Spleen (tissue), 11 donors: ENCODE data around the gene PARD6G. TPM values are rescaled to one million over a fixed set of nuclear protein-coding genes. Genes with fewer than 3 reads are reported as not detected.

Source experiments
- DNase-seq: peaks from one replicate; pipeline ENCODE4 v3.0.0-alpha.2; 2020
- H3K27ac ChIP-seq, 8 donors: fragments of 200-600 bp; sonication (generic) in 7 of 8; 1 replicate in 4 of 8; 2 replicates in 4 of 8; pipeline versions ENCODE4 v1.5.0 to v1.8.0; 2016 to 2021; ENCODE audit warnings: inconsistent platforms in 4 of 8, mild to moderate bottlenecking in 4 of 8, moderate library complexity in 1 of 8
- H3K27me3 ChIP-seq, 7 donors: fragments of 200-600 bp; sonication (generic) in 6 of 7; replicated peaks in 1 of 7; 1 replicate in 4 of 7; 2 replicates in 3 of 7; pipeline versions ENCODE4 v1.5.0 to v1.8.0; 2016 to 2021; ENCODE audit warnings: inconsistent platforms in 3 of 7, mild to moderate bottlenecking in 1 of 7
- H3K36me3 ChIP-seq, 6 donors: fragments of 200-600 bp; sonication (generic) in 5 of 6; 1 replicate in 4 of 6; 2 replicates in 2 of 6; pipeline versions ENCODE4 v1.5.0 to v1.8.0; 2016 to 2021; ENCODE audit warnings: inconsistent platforms in 2 of 6
- H3K4me1 ChIP-seq, 6 donors: fragments of 200-600 bp; sonication (generic) in 5 of 6; 1 replicate in 3 of 6; 2 replicates in 3 of 6; pipeline versions ENCODE4 v1.5.0 to v1.8.0; 2016 to 2021; ENCODE audit warnings: inconsistent platforms in 3 of 6
- H3K4me3 ChIP-seq, 8 donors: fragments of 200-600 bp; sonication (generic) in 7 of 8; 1 replicate in 4 of 8; 2 replicates in 4 of 8; pipeline versions ENCODE4 v1.5.0 to v1.8.0; 2016 to 2021; ENCODE audit warnings: inconsistent platforms in 4 of 8, mild to moderate bottlenecking in 4 of 8, moderate library complexity in 2 of 8
- H3K9me3 ChIP-seq, 8 donors: fragments of 200-600 bp; sonication (generic) in 7 of 8; 1 replicate in 4 of 8; 2 replicates in 4 of 8; pipeline versions ENCODE4 v1.5.0 to v1.8.0; 2016 to 2021; ENCODE audit warnings: inconsistent platforms in 4 of 8
- POLR2A ChIP-seq, 3 donors: fragments of 450-650 bp; IDR thresholded peaks; one replicate each; pipeline ENCODE4 v1.5.1; 2017; ENCODE audit warnings: antibody characterized with exemption in 3 of 3, mild to moderate bottlenecking in 1 of 3
- POLR2AphosphoS5 ChIP-seq, 3 donors: sonication (generic); formaldehyde crosslinking; IDR thresholded peaks; one replicate each; pipeline ENCODE4 v1.5.1; 2017; ENCODE audit warnings: antibody characterized with exemption in 3 of 3
- WGBS, 5 donors: extraction: QIAGEN DNeasy Blood & Tissue Kit in 3 of 5; methylation state at CpG; one replicate each; pipeline versions ENCODE4 v1.1.5 to v1.1.7; 2013 to 2018; 5-methylcytosine and 5-hydroxymethylcytosine counted together
- intact Hi-C: fragments of 100-400 bp; cut with DNase I; formaldehyde crosslinking; loops from one replicate; pipeline ENCODE4 v1.15.0; 2023; ENCODE audit warnings: low total_unique reads
- polyA plus RNA-seq, 3 donors: library from polyadenylated mRNA; stranded (reverse); fragments of 200-250 nt; gene quantifications; one replicate each; pipeline ENCODE4 v1.2.1, GENCODE V29; 2013
- total RNA-seq, 7 donors: library from RNA; depleted of rRNA in 3 of 7; stranded (reverse); fragments of >200 nt in 3 of 7; fragmentation: NEBNext Ultra II Directional in 4 of 7; extraction: Animal tissue kit (Norgen Biotek cat#: 25700) in 4 of 7; gene quantifications; one replicate each; pipeline versions ENCODE4 v1.1.0 to v1.2.1, GENCODE V29; 2016 to 2021
- TF ChIP-seq, protein P1 (sequence below), 11 experiments: fragments of 200-600 bp in 7 of 11; fragments of 450-650 bp in 4 of 11; sonication (generic) in 4 of 11; IDR thresholded peaks in 8 of 11; conservative IDR thresholded peaks in 3 of 11; 1 replicate in 7 of 11; 2 replicates in 4 of 11; pipeline versions ENCODE4 v1.4.0 to v1.8.0; 2016 to 2021; ENCODE audit warnings: antibody characterized with exemption in 11 of 11, inconsistent platforms in 4 of 11, mild to moderate bottlenecking in 1 of 11
- donor health status: healthy with polysubstance abuse.
- donor health status: DM: no; HTN: no; CAD: no; lungs with moderate emphysema.
- donor health status: DM: no; HTN: no; CAD: no.
- donor health status: Bipolar disorder and iron deficiency.
- donor health status: healthy.
- donor health status: DM: no; HTN: no; CAD: no.
- donor health status: DM: yes; HTN: yes; CAD: no.

Gene PARD6G
- total and polyA plus RNA-seq, 10 donors: 0.30 to 6.8 (median 2.4) TPM

- H3K27ac ChIP-seq: peak overlapping the region in 1 of 8 donors; percentile 24
- WGBS, 5 donors: 66 to 76% (median 69%) methylated on average over 15 to 17 of the region's 17 CpGs
Measured at GRCh38 chr18:80200932-80201672, 46.2 kb downstream of the PARD6G start.

DNA sequence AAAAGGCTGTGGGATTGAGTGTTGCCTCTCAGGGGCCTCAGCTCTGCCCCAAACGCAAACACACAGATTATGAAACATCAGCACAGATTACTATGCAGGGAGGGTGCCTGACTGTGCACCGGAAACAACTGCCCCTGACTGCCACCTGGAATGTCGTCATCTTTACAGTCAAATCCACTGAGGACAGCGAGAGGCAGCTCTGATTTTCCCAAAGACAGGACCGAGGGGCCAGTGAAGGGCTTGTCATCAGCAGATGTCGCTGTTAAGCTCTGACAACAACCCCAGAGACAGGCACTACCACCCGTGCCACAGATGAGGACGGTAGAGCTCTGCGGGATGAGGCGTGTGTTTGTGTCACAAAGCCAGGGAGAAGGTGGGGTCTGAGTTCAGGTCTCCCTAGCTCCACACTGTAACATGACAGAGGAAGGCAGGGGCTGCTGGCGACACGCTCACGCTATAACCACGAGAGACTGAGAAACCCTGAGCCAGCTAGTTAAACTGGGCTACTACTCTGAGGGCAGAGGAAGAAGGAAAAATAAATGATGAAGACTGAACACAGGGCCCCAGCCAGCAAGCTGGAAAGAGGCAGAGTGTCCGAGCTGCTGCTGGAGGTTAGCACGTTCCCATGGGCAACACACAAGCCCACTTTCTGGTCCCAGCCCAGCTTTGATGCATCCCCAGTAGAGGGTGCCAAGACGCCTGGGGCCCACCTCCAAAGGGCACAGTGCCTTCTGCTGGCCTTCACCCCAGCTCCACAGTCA, 47.0 kb downstream of the PARD6G start:
- DNase-seq: no peak
- Histone ChIP-seq H3K27ac (peak overlapping the region in 1 of 8 donors; percentile 24), H3K4me3 (no peak overlapping the region), H3K27me3 (peaks cover 0 to 17% (median 0%) of the 10 kb centered on the region in 7 donors), H3K9me3 (no peaks in the 10 kb centered on the region), H3K4me1 (peaks cover 0 to 6% (median 0%) of the 10 kb centered on the region in 6 donors), H3K36me3 (no peaks in the 10 kb centered on the region)
- TF ChIP-seq POLR2AphosphoS5 (IDR thresholded peaks at IDR 0.05) (no peak), POLR2A (IDR thresholded peaks at IDR 0.05) (no peak)
- TF ChIP-seq, protein P1, sequence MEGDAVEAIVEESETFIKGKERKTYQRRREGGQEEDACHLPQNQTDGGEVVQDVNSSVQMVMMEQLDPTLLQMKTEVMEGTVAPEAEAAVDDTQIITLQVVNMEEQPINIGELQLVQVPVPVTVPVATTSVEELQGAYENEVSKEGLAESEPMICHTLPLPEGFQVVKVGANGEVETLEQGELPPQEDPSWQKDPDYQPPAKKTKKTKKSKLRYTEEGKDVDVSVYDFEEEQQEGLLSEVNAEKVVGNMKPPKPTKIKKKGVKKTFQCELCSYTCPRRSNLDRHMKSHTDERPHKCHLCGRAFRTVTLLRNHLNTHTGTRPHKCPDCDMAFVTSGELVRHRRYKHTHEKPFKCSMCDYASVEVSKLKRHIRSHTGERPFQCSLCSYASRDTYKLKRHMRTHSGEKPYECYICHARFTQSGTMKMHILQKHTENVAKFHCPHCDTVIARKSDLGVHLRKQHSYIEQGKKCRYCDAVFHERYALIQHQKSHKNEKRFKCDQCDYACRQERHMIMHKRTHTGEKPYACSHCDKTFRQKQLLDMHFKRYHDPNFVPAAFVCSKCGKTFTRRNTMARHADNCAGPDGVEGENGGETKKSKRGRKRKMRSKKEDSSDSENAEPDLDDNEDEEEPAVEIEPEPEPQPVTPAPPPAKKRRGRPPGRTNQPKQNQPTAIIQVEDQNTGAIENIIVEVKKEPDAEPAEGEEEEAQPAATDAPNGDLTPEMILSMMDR (IDR thresholded peaks at IDR 0.05 in 8 of 11, conservative IDR thresholded peaks at IDR 0.05 in 3 of 11): no peak
- 75 to 82% (median 78%) methylated on average over 17 of the region's 17 CpGs for WGBS, 5 donors
- intact Hi-C loops: no loop called here

More at GRCh38 chr18:80200932-80201672, 46.2 kb downstream of the PARD6G start:
- no peaks in the 10 kb centered on the region for H3K36me3 ChIP-seq
- intact Hi-C loops: no loop called here
- TF ChIP-seq POLR2A (IDR thresholded peaks at IDR 0.05): no peak
- TF ChIP-seq, protein P1 (IDR thresholded peaks at IDR 0.05 in 8 of 11, conservative IDR thresholded peaks at IDR 0.05 in 3 of 11): no peak
- TF ChIP-seq POLR2AphosphoS5 (IDR thresholded peaks at IDR 0.05): no peak
- no peak overlapping the region for H3K4me3 ChIP-seq
- peaks cover 0 to 6% (median 0%) of the 10 kb centered on the region in 6 donors for H3K4me1 ChIP-seq
- peaks cover 0 to 20% (median 0%) of the 10 kb centered on the region in 7 donors for H3K27me3 ChIP-seq
- no peak for DNase-seq
- H3K9me3 ChIP-seq: no peaks in the 10 kb centered on the region

- TF ChIP-seq POLR2AphosphoS5 (IDR thresholded peaks at IDR 0.05) (no peak), POLR2A (IDR thresholded peaks at IDR 0.05) (no peak)
- TF ChIP-seq, protein P1 (IDR thresholded peaks at IDR 0.05 in 8 of 11, conservative IDR thresholded peaks at IDR 0.05 in 3 of 11): no peak
- intact Hi-C loops: no loop called here
- Histone ChIP-seq H3K4me3 (no peak overlapping the region), H3K36me3 (no peaks in the 10 kb centered on the region), H3K27ac (peak overlapping the region in 1 of 8 donors; percentile 49), H3K9me3 (no peaks in the 10 kb centered on the region), H3K27me3 (peaks cover 0 to 13% (median 0%) of the 10 kb centered on the region in 7 donors), H3K4me1 (peaks cover 0 to 6% (median 0%) of the 10 kb centered on the region in 6 donors)
- WGBS, 5 donors: 90 to 94% (median 92%) methylated on average over 15 of the region's 15 CpGs
- no peak for DNase-seq
Measured at GRCh38 chr18:80198994-80199748, 48.1 kb downstream of the PARD6G start.
